Liver (tissue), 3 donors: ENCODE measurements around the gene DOK6.

ENCODE experiments used
- CTCF ChIP-seq: fragments of 150-350 bp; IDR thresholded peaks from 2 replicates; pipeline ENCODE4 v1.5.1; 2017; ENCODE audit warnings: improper control_type of control experiment, low read depth, low read length; ENCODE audit not compliant: missing input control
- EGR1 ChIP-seq, 2 donors: IDR thresholded peaks; 2 replicates each; pipeline ENCODE4 v1.6.1; 2016 to 2018; ENCODE audit warnings: antibody characterized with exemption in 2 of 2, low read depth in 2 of 2
- FOXA1 ChIP-seq: IDR thresholded peaks from 2 replicates; pipeline ENCODE4 v1.6.1; 2016; ENCODE audit warnings: antibody characterized with exemption
- FOXA2 ChIP-seq: IDR thresholded peaks from 2 replicates; pipeline ENCODE4 v1.6.1; 2016; ENCODE audit warnings: antibody characterized with exemption
- GABPA ChIP-seq, 2 donors: IDR thresholded peaks in 1 of 2; conservative IDR thresholded peaks in 1 of 2; 2 replicates each; pipeline ENCODE4 v1.6.1; 2016; ENCODE audit warnings: antibody characterized with exemption in 2 of 2, mild to moderate bottlenecking in 1 of 2, moderate library complexity in 1 of 2
- JUND ChIP-seq, 2 donors: IDR thresholded peaks; 2 replicates each; pipeline ENCODE4 v1.6.1; 2016; ENCODE audit warnings: antibody characterized with exemption in 2 of 2
- MAX ChIP-seq: IDR thresholded peaks from 2 replicates; pipeline ENCODE4 v1.6.1; 2016; ENCODE audit warnings: antibody characterized with exemption
- NR2F2 ChIP-seq: IDR thresholded peaks from 2 replicates; pipeline ENCODE4 v1.6.1; 2016; ENCODE audit warnings: antibody characterized with exemption
- RAD21 ChIP-seq, 2 donors: IDR thresholded peaks; 2 replicates each; pipeline ENCODE4 v1.6.1; 2016; ENCODE audit warnings: antibody characterized with exemption in 2 of 2, mild to moderate bottlenecking in 2 of 2
- REST ChIP-seq: IDR thresholded peaks from 2 replicates; pipeline ENCODE4 v1.6.1; 2016; ENCODE audit warnings: antibody characterized with exemption, mild to moderate bottlenecking
- SP1 ChIP-seq: IDR thresholded peaks from 2 replicates; pipeline ENCODE4 v1.6.1; 2018; ENCODE audit warnings: antibody characterized with exemption, mild to moderate bottlenecking
- TAF1 ChIP-seq: conservative IDR thresholded peaks from 2 replicates; pipeline ENCODE4 v1.6.1; 2016; ENCODE audit warnings: antibody characterized with exemption, mild to moderate bottlenecking
- YY1 ChIP-seq: IDR thresholded peaks from 2 replicates; pipeline ENCODE4 v1.6.1; 2016; ENCODE audit warnings: antibody characterized with exemption, mild to moderate bottlenecking
- ZBTB33 ChIP-seq: IDR thresholded peaks from 2 replicates; pipeline ENCODE4 v1.6.1; 2016; ENCODE audit warnings: antibody characterized with exemption
- donor health status: healthy.
- donor health status: healthy.

GRCh38 chr18:69838003-69838402 is 437.3 kb downstream of the DOK6 start:
- TF ChIP-seq FOXA2 (no peak), CTCF (no peak), TAF1 (no peak), GABPA (IDR thresholded peaks at IDR 0.05 in 1 of 2, conservative IDR thresholded peaks at IDR 0.05 in 1 of 2) (no peak), FOXA1 (no peak), JUND (IDR thresholded peaks at IDR 0.05) (no peak), REST (no peak), MAX (no peak), RAD21 (IDR thresholded peaks at IDR 0.05) (no peak), SP1 (no peak), ZBTB33 (no peak), NR2F2 (no peak), EGR1 (IDR thresholded peaks at IDR 0.05; ENCODE audit: low read depth in 2 of 2) (no peak), YY1 (no peak)
